Measurements from ENCODE around the gene HS2ST1.
A peak's percentile ranks its signal among the peaks of the same experiment; 100 is the strongest.

The HS2ST1 gene

GRCh38 chr1:87146986-87147385 lies 232.6 kb downstream of the HS2ST1 start:
- DNase-seq (ENCODE audit: low read depth in 1 of 2, low spot score in 1 of 2), result no peak
- Histone ChIP-seq H3K4me3 (replicated peaks; ENCODE audit: insufficient read depth, low read length) (no peak overlapping the region), H3K27me3 (ENCODE audit: insufficient read depth, poor library complexity, severe bottlenecking) (no peaks in the 10 kb centered on the region), H3K27ac (replicated peaks) (no peak overlapping the region)
- no peak for TF ChIP-seq SPI1 (IDR thresholded peaks at IDR 0.05; ENCODE audit: borderline replicate concordance, low read depth)
- TF ChIP-seq GABPA (IDR thresholded peaks at IDR 0.05; ENCODE audit: low read depth), result no peak
- TF ChIP-seq CTCF (IDR thresholded peaks at IDR 0.05; ENCODE audit: insufficient read depth, low read length), result no peak
- TF ChIP-seq REST (IDR thresholded peaks at IDR 0.05; ENCODE audit: insufficient replicate concordance, low read depth), result no peak
- TF ChIP-seq POLR2AphosphoS5 (IDR thresholded peaks at IDR 0.05; ENCODE audit: low read depth), result no peak

GRCh38 chr1:87147851-87148250 lies 233.4 kb downstream of the HS2ST1 start:
- DNase-seq (ENCODE audit: low read depth in 1 of 2, low spot score in 1 of 2), result no peak
- Histone ChIP-seq H3K27me3 (ENCODE audit: insufficient read depth, poor library complexity, severe bottlenecking) (no peaks in the 10 kb centered on the region), H3K4me3 (replicated peaks; ENCODE audit: insufficient read depth, low read length) (no peak overlapping the region), H3K27ac (replicated peaks) (no peak overlapping the region; the same call in 1 of the 2 replicates)
- no peak for TF ChIP-seq CTCF (IDR thresholded peaks at IDR 0.05; ENCODE audit: insufficient read depth, low read length)
- no peak for TF ChIP-seq GABPA (IDR thresholded peaks at IDR 0.05; ENCODE audit: low read depth)
- TF ChIP-seq SPI1 (IDR thresholded peaks at IDR 0.05; ENCODE audit: borderline replicate concordance, low read depth), result no peak
- TF ChIP-seq REST (IDR thresholded peaks at IDR 0.05; ENCODE audit: insufficient replicate concordance, low read depth), result no peak
- no peak for TF ChIP-seq POLR2AphosphoS5 (IDR thresholded peaks at IDR 0.05; ENCODE audit: low read depth)

- Histone ChIP-seq H3K4me3 (replicated peaks; ENCODE audit: insufficient read depth, low read length) (no peak overlapping the region), H3K27me3 (ENCODE audit: insufficient read depth, poor library complexity, severe bottlenecking) (no peaks in the 10 kb centered on the region), H3K27ac (replicated peaks) (peak overlapping the region; percentile 39)
- peak in 1 of 2 experiments; percentile 42 for DNase-seq (ENCODE audit: low read depth in 1 of 2, low spot score in 1 of 2)
- TF ChIP-seq SPI1 (IDR thresholded peaks at IDR 0.05; ENCODE audit: borderline replicate concordance, low read depth) (peak; percentile 95), POLR2AphosphoS5 (IDR thresholded peaks at IDR 0.05; ENCODE audit: low read depth) (no peak)
Measured at GRCh38 chr1:87148661-87149060, 234.2 kb downstream of the HS2ST1 start.

GRCh38 chr1:87149241-87150041 lies 235.0 kb downstream of the HS2ST1 start:
- peak in 1 of 2 experiments; percentile 38 for DNase-seq (ENCODE audit: low read depth in 1 of 2, low spot score in 1 of 2)
- Histone ChIP-seq H3K27ac (replicated peaks) (peak overlapping the region; percentile 39), H3K27me3 (ENCODE audit: insufficient read depth, poor library complexity, severe bottlenecking) (no peaks in the 10 kb centered on the region), H3K4me3 (replicated peaks; ENCODE audit: insufficient read depth, low read length) (no peak overlapping the region)
- no peak for TF ChIP-seq SPI1 (IDR thresholded peaks at IDR 0.05; ENCODE audit: borderline replicate concordance, low read depth)
- TF ChIP-seq POLR2AphosphoS5 (IDR thresholded peaks at IDR 0.05; ENCODE audit: low read depth), result no peak
- no peak for TF ChIP-seq CTCF (IDR thresholded peaks at IDR 0.05; ENCODE audit: insufficient read depth, low read length)
- TF ChIP-seq REST (IDR thresholded peaks at IDR 0.05; ENCODE audit: insufficient replicate concordance, low read depth), result no peak
- TF ChIP-seq GABPA (IDR thresholded peaks at IDR 0.05; ENCODE audit: low read depth), result no peak

All from HL-60 (cell line).